ENCODE data around the gene TAMALIN.

Gene TAMALIN

DNA sequence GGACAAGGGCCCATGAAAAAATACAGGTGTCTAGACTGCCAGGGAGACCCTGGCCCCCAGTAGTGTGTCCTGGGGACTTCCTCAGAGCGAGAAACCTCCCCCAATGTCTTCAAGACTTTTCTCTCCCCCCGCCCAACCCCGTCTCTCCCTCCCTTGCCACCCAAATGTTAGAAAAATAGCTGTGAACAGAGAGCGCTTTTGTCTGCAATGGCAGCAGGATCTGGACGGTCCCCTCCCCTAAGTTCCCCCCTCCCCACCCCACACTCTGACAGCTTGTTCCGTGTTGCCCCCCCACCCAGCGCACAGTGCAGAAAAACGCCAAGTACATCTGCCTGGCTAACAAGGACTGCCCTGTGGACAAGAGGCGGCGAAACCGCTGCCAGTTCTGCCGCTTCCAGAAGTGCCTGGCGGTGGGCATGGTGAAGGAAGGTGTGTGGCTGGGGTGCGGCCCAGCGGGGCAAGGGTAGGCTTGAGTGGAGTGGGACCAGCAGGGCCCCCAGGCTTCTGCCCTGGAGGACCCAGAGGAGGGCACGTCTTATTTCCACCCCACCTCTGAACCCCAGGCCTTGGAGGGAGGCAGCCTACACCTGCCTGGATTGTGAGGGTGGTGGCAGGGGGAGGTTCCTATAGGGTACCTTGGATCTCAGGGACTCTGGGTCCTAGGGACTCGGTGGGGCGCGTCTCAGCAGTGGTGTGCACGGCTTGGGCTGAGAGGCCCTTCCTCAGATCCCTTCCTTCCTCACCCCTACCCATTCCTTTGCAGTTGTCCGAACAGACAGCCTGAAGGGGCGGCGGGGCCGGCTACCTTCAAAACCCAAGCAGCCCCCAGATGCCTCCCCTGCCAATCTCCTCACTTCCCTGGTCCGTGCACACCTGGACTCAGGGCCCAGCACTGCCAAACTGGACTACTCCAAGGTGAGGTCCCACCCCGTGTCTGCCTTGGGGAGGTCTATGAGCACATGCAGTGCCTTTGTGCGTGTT, 49.3 kb downstream of the TAMALIN start:
- TF ChIP-seq, protein P1, sequence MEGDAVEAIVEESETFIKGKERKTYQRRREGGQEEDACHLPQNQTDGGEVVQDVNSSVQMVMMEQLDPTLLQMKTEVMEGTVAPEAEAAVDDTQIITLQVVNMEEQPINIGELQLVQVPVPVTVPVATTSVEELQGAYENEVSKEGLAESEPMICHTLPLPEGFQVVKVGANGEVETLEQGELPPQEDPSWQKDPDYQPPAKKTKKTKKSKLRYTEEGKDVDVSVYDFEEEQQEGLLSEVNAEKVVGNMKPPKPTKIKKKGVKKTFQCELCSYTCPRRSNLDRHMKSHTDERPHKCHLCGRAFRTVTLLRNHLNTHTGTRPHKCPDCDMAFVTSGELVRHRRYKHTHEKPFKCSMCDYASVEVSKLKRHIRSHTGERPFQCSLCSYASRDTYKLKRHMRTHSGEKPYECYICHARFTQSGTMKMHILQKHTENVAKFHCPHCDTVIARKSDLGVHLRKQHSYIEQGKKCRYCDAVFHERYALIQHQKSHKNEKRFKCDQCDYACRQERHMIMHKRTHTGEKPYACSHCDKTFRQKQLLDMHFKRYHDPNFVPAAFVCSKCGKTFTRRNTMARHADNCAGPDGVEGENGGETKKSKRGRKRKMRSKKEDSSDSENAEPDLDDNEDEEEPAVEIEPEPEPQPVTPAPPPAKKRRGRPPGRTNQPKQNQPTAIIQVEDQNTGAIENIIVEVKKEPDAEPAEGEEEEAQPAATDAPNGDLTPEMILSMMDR (IDR thresholded peaks at IDR 0.05; ENCODE audit: borderline replicate concordance, insufficient read depth, low read depth, low read length), result no peak
- no peak overlapping the region for H3K4me3 ChIP-seq (ENCODE audit: low read depth, low read length)

DNA sequence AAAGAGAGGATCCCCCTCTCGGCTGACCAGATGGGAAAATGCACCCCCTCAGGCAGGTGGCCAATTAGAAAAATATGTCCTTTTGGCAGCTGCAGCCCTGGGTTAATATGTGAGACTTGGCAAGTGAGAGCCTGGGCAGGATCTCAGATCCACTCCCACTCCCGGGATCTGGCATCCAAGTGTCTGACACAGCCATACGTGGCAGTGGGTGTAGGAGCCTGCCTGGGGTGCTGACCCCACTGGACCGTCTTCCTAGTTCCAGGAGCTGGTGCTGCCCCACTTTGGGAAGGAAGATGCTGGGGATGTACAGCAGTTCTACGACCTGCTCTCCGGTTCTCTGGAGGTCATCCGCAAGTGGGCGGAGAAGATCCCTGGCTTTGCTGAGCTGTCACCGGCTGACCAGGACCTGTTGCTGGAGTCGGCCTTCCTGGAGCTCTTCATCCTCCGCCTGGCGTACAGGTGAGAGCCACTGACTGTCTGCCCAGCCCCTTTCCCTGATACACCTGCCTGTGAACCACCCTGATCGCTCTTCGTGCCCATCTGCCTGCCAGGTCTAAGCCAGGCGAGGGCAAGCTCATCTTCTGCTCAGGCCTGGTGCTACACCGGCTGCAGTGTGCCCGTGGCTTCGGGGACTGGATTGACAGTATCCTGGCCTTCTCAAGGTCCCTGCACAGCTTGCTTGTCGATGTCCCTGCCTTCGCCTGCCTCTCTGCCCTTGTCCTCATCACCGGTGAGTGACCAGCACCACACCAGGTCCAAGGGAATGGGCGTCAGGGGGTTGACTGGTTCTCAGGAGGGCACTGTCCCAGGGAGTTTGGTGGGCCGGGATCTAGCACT, 50.3 kb downstream of the TAMALIN start:
- TF ChIP-seq, protein P1 (IDR thresholded peaks at IDR 0.05; ENCODE audit: borderline replicate concordance, insufficient read depth, low read depth, low read length), result no peak
- no peak overlapping the region for H3K4me3 ChIP-seq (ENCODE audit: low read depth, low read length)

DNA sequence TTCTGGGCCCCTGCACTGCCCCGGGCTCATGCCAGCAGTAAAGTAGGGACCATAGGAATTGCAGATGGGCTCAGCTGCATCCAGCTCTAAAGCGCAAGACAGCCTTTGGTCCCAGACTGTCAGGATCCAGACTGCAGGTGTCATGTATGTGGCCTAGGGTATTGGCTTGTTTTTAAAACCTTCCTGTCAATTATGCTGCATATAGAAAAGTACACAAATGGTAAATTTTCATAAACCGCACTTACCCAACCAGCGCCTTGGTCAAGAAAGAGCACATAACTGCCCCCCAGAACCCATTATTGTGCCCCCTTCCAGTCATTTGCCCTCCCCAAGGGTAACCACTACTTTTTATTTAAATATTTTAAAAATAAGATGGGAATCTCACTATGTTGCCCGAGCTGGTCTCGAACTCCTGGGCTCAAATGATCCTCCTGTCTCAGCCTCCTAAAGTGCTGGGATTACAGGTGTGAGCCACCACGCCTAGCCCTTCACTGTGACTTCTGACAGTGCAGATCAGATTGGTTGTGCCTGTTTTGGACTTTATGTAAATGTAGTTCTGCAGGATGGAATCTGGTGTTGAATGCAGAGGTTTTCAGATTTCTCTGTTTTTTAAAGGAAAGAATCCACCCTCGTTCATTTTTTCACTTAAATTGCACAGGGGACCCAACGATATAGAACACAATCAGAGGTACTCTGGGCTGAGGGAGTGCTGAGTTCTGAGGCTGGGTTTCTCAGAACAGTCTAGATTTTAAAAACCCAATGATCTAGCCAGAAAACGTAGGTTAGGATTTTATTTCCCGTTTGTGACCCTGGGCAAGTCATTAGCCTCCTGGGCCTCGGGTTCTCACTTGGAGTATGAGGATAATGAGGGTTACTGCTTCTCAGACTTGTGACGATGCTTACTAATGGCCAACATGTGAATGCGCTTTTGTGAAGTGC, 51.2 kb downstream of the TAMALIN start:
- TF ChIP-seq, protein P1 (IDR thresholded peaks at IDR 0.05; ENCODE audit: borderline replicate concordance, insufficient read depth, low read depth, low read length), result no peak
- no peak overlapping the region for H3K4me3 ChIP-seq (ENCODE audit: low read depth, low read length)

DNA sequence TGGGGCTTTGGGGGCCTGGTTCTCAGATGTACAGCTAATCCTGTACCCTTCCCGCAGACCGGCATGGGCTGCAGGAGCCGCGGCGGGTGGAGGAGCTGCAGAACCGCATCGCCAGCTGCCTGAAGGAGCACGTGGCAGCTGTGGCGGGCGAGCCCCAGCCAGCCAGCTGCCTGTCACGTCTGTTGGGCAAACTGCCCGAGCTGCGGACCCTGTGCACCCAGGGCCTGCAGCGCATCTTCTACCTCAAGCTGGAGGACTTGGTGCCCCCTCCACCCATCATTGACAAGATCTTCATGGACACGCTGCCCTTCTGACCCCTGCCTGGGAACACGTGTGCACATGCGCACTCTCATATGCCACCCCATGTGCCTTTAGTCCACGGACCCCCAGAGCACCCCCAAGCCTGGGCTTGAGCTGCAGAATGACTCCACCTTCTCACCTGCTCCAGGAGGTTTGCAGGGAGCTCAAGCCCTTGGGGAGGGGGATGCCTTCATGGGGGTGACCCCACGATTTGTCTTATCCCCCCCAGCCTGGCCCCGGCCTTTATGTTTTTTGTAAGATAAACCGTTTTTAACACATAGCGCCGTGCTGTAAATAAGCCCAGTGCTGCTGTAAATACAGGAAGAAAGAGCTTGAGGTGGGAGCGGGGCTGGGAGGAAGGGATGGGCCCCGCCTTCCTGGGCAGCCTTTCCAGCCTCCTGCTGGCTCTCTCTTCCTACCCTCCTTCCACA, 52.0 kb downstream of the TAMALIN start:
- TF ChIP-seq, protein P1 (IDR thresholded peaks at IDR 0.05; ENCODE audit: borderline replicate concordance, insufficient read depth, low read depth, low read length), result no peak
- no peak overlapping the region for H3K4me3 ChIP-seq (ENCODE audit: low read depth, low read length)

DNA sequence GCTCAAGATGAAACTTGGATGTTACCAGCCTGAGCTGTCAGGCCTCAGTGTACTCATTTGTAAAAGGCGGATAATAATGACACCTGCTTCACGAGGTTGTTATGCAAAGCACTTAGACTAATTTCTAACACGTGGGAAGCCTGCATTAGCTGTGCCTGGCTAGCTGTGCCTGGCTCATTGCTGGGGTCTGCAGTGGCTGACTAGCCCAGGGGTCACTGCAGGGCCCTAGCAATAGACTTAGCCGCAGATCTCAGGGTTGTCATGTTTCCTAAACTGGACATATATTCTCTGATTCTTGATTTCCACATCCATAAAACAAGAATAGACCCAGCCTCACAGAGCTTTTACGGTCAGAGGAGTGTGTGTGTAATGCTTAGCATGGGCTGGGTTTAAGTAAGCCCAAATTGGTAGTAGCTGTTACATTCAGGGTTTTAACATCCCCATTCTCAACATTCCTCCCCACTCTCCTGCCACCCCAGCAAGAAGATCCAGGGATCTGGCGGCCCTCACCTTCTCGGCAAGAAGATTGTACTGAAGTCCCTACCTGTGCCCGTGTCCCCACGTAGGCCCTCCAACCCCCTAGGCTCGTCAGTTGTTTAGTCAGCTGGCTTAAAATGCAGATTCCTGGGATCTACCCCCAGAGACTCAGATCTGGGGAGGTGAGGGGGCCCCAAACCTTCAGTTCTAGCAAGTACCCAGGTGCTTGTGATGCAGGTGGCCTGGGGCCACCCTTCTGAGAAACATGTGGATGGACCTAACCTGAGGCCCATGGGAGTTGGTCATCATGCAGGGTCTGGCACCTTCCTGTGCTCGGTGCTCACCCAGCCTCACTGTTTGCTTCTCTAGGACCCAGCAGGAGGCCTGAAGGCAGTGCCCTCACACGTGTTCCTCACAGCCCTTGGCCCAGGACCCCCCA, 53.1 kb downstream of the TAMALIN start:
- H3K4me3 ChIP-seq (ENCODE audit: low read depth, low read length), result no peak overlapping the region
- TF ChIP-seq, protein P1 (IDR thresholded peaks at IDR 0.05; ENCODE audit: borderline replicate concordance, insufficient read depth, low read depth, low read length), result no peak
